HepG2 (cell line): ENCODE measurements around the gene RBM23. TPM values are rescaled to one million over a fixed set of nuclear protein-coding genes. Genes with fewer than 3 reads are reported as not detected.

ENCODE experiments used
- CENPX ChIP-seq: sonication (generic); formaldehyde crosslinking; IDR thresholded peaks from 2 replicates; pipeline ENCODE4 v1.9.0; 2021; ENCODE audit warnings: mild to moderate bottlenecking, missing genetic modification reagents, moderate library complexity
- GABPA ChIP-seq, 2 experiments: IDR thresholded peaks; 2 replicates each; pipeline ENCODE4 v1.6.1; 2011 to 2016; ENCODE audit warnings: low read depth in 2 of 2, low read length in 1 of 2, missing biosample characterization in 1 of 2, missing genetic modification characterization in 1 of 2
- HNRNPK ChIP-seq: fragments of 200-400 bp; formaldehyde crosslinking; IDR thresholded peaks from 2 replicates; pipeline ENCODE4 v1.6.1; 2018; ENCODE audit warnings: low read length, low read depth, moderate library complexity, mild to moderate bottlenecking; ENCODE audit not compliant: poor library complexity, severe bottlenecking
- KDM5B ChIP-seq: sonication (generic); formaldehyde crosslinking; IDR thresholded peaks from 2 replicates; pipeline ENCODE4 v1.4.0; 2020; ENCODE audit warnings: missing genetic modification reagents, mild to moderate bottlenecking, borderline replicate concordance
- MED1 ChIP-seq: sonication (generic); formaldehyde crosslinking; IDR thresholded peaks from 2 replicates; pipeline ENCODE4 v1.4.0; 2020; ENCODE audit warnings: missing genetic modification reagents
- PCBP1 ChIP-seq: fragments of 200-400 bp; formaldehyde crosslinking; IDR thresholded peaks from 2 replicates; pipeline ENCODE4 v1.6.1; 2017; ENCODE audit warnings: mild to moderate bottlenecking, low read depth, low read length, borderline replicate concordance
- RBFOX2 ChIP-seq: fragments of 200-400 bp; formaldehyde crosslinking; IDR thresholded peaks from 2 replicates; pipeline ENCODE4 v1.6.1; 2017; ENCODE audit warnings: low read depth, mild to moderate bottlenecking, low read length
- SIN3B ChIP-seq: fragments of 150-350 bp; IDR thresholded peaks from 2 replicates; pipeline ENCODE4 v1.6.1; 2014; ENCODE audit warnings: low read length
- SMARCE1 ChIP-seq: fragments of 450-650 bp; IDR thresholded peaks from 2 replicates; pipeline ENCODE4 v1.6.1; 2017; ENCODE audit warnings: borderline replicate concordance
- TBL1XR1 ChIP-seq: fragments of 150-350 bp; IDR thresholded peaks from 2 replicates; pipeline ENCODE4 v1.6.1; 2014; ENCODE audit warnings: borderline replicate concordance, low read length; ENCODE audit not compliant: partially characterized antibody
- TBX2 ChIP-seq: sonication (generic); formaldehyde crosslinking; IDR thresholded peaks from 2 replicates; pipeline ENCODE4 v1.5.0; 2020; ENCODE audit warnings: missing genetic modification reagents, mild to moderate bottlenecking, borderline replicate concordance
- XRCC5 ChIP-seq: fragments of 200-400 bp; formaldehyde crosslinking; optimal IDR thresholded peaks from 2 replicates; pipeline ENCODE3; 2017; ENCODE audit warnings: mild to moderate bottlenecking, low read length
- ZIK1 ChIP-seq: sonication (generic); formaldehyde crosslinking; IDR thresholded peaks from 2 replicates; pipeline ENCODE4 v1.5.0; 2020; ENCODE audit warnings: mild to moderate bottlenecking, low read depth, missing genetic modification reagents, borderline replicate concordance
- ZMYM4 ChIP-seq: sonication (generic); formaldehyde crosslinking; IDR thresholded peaks from 2 replicates; pipeline ENCODE4 v1.8.1; 2023; ENCODE audit warnings: mild to moderate bottlenecking, missing genetic modification reagents
- ZNF260 ChIP-seq: sonication (generic); formaldehyde crosslinking; IDR thresholded peaks from 2 replicates; pipeline ENCODE4 v1.4.0; 2020; ENCODE audit warnings: missing genetic modification reagents, low read depth, mild to moderate bottlenecking, borderline replicate concordance
- ZNF564 ChIP-seq: sonication (generic); formaldehyde crosslinking; IDR thresholded peaks from 2 replicates; pipeline ENCODE4 v1.8.1; 2023; ENCODE audit warnings: mild to moderate bottlenecking, missing genetic modification reagents
- ZNF570 ChIP-seq: sonication (generic); formaldehyde crosslinking; IDR thresholded peaks from 2 replicates; pipeline ENCODE4 v1.4.0; 2020; ENCODE audit warnings: mild to moderate bottlenecking, missing genetic modification reagents, borderline replicate concordance
- ZNF781 ChIP-seq: sonication (generic); formaldehyde crosslinking; IDR thresholded peaks from 2 replicates; pipeline ENCODE4 v1.5.1; 2020; ENCODE audit warnings: borderline replicate concordance, mild to moderate bottlenecking, missing genetic modification reagents; ENCODE audit errors: not compliant biosample characterization
- ZNF83 ChIP-seq: sonication (generic); formaldehyde crosslinking; IDR thresholded peaks from 2 replicates; pipeline ENCODE4 v1.4.0; 2020; ENCODE audit warnings: missing genetic modification reagents, mild to moderate bottlenecking, borderline replicate concordance
- polyA plus RNA-seq, 8 experiments: library from polyadenylated mRNA; depleted of rRNA in 3 of 8; stranded (reverse) in 7 of 8; unstranded in 1 of 8; fragments of >200 nt; fragmentation: Illumina TruSeq in 4 of 8; extraction: Trizol in 4 of 8; gene quantifications; 2 replicates each; pipeline versions ENCODE4 v1.2.1 to v1.2.3, GENCODE V29; 2011 to 2016; ENCODE audit warnings: low read depth in 4 of 8, missing spikeins in 1 of 8, mixed read lengths in 1 of 8; ENCODE audit not compliant: insufficient read depth in 1 of 8
- total RNA-seq, 5 experiments: library from RNA; depleted of rRNA; stranded (reverse); fragments of >200 nt; fragmentation: Illumina TruSeq; extraction: Trizol; gene quantifications; 2 replicates each; pipeline ENCODE4 v1.2.3, GENCODE V29; 2016; ENCODE audit warnings: low read depth in 1 of 5
- TF ChIP-seq, protein P1 (sequence below): sonication (generic); formaldehyde crosslinking; IDR thresholded peaks from 2 replicates; pipeline ENCODE4 v1.5.0; 2020; ENCODE audit warnings: mild to moderate bottlenecking, missing genetic modification reagents, borderline replicate concordance
- TF ChIP-seq, protein P2 (sequence below): IDR thresholded peaks from 2 replicates; pipeline ENCODE4 v1.6.1; 2016; ENCODE audit warnings: missing genetic modification reagents, missing compliant biosample characterization
- TF ChIP-seq, protein P3 (sequence below): sonication (generic); formaldehyde crosslinking; IDR thresholded peaks from 2 replicates; pipeline ENCODE4 v1.4.0; 2020; ENCODE audit warnings: missing genetic modification reagents
- TF ChIP-seq, protein P4 (sequence below): sonication (generic); formaldehyde crosslinking; IDR thresholded peaks from 2 replicates; pipeline ENCODE4 v1.4.0; 2020; ENCODE audit warnings: missing genetic modification reagents

Gene RBM23
- total and polyA plus RNA-seq, 2 of the 13 experiments (the other 11 are each of a cell fraction or from before 2014, with no cell fraction given) = 1.5 to 2.1 TPM

DNA sequence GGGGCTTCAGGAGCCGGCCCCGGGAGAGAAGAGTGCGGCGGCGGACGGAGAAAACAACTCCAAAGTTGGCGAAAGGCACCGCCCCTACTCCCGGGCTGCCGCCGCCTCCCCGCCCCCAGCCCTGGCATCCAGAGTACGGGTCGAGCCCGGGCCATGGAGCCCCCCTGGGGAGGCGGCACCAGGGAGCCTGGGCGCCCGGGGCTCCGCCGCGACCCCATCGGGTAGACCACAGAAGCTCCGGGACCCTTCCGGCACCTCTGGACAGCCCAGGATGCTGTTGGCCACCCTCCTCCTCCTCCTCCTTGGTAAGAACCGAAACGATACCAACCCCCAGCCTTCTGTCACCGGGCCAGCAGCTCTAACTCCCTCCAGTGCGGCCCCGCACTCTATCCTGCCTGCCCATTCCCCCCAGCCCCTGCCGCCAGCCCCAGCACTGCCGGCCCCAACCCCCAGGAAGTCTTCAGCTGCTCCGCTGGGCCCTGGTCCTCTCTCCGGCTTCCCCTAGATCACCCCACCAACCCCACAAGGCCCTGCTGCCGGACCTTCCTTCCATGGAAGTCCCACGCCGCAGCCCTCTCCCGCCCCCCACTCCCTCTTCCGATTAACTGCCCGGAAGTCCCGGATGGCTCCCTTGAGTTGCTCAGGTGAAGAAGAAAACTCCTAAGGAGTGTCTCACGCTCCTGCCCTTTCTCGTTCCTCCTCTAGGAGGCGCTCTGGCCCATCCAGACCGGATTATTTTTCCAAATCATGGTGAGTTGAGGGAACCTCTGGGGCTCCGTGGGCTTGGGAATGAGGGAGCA is 46.7 kb downstream of the RBM23 start (continued):
- TF ChIP-seq ZMYM4 (CRISPR knock-in tag) (no peak), SIN3B (0 out of 2 replicates have a peak, but pooled peaks have one; percentile 40), PCBP1 (no peak), ZNF564 (CRISPR knock-in tag) (0 out of 2 replicates have a peak, but pooled peaks have one; percentile 17), MED1 (CRISPR knock-in tag) (peak; percentile 49; the same call in 1 of the 2 replicates), ZNF570 (CRISPR knock-in tag) (no peak; the same call in 1 of the 2 replicates), XRCC5 (peak; percentile 99), HNRNPK (no peak), ZNF781 (CRISPR knock-in tag) (peak; percentile 75), RBFOX2 (peak; percentile 76), CENPX (CRISPR knock-in tag) (no peak), ZIK1 (CRISPR knock-in tag) (no peak), ZNF260 (CRISPR knock-in tag) (no peak), ZNF83 (CRISPR knock-in tag) (no peak), TBL1XR1 (no peak), GABPA (IDR thresholded peaks at IDR 0.05; ENCODE audit: low read depth, low read length) (no peak), GABPA (CRISPR knock-in tag; IDR thresholded peaks at IDR 0.05; ENCODE audit: low read depth) (peak; percentile 82), TBX2 (CRISPR knock-in tag) (no peak; the same call in 1 of the 2 replicates), SMARCE1 (no peak), KDM5B (no peak; the same call in 1 of the 2 replicates)
- TF ChIP-seq, protein P1, sequence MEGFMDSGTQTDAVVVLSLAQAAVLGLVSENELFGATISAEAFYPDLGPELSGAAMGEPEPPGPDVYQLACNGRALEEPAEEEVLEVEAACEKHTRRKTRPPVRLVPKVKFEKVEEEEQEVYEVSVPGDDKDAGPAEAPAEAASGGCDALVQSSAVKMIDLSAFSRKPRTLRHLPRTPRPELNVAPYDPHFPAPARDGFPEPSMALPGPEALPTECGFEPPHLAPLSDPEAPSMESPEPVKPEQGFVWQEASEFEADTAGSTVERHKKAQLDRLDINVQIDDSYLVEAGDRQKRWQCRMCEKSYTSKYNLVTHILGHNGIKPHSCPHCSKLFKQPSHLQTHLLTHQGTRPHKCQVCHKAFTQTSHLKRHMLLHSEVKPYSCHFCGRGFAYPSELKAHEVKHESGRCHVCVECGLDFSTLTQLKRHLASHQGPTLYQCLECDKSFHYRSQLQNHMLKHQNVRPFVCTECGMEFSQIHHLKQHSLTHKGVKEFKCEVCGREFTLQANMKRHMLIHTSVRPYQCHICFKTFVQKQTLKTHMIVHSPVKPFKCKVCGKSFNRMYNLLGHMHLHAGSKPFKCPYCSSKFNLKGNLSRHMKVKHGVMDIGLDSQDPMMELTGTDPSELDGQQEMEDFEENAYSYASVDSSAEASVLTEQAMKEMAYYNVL (CRISPR knock-in tag) = peak; percentile 39; the same call in 1 of the 2 replicates
- TF ChIP-seq, protein P2, sequence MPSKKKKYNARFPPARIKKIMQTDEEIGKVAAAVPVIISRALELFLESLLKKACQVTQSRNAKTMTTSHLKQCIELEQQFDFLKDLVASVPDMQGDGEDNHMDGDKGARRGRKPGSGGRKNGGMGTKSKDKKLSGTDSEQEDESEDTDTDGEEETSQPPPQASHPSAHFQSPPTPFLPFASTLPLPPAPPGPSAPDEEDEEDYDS = peak; percentile 55; the same call in 1 of the 2 replicates
- TF ChIP-seq, protein P3, sequence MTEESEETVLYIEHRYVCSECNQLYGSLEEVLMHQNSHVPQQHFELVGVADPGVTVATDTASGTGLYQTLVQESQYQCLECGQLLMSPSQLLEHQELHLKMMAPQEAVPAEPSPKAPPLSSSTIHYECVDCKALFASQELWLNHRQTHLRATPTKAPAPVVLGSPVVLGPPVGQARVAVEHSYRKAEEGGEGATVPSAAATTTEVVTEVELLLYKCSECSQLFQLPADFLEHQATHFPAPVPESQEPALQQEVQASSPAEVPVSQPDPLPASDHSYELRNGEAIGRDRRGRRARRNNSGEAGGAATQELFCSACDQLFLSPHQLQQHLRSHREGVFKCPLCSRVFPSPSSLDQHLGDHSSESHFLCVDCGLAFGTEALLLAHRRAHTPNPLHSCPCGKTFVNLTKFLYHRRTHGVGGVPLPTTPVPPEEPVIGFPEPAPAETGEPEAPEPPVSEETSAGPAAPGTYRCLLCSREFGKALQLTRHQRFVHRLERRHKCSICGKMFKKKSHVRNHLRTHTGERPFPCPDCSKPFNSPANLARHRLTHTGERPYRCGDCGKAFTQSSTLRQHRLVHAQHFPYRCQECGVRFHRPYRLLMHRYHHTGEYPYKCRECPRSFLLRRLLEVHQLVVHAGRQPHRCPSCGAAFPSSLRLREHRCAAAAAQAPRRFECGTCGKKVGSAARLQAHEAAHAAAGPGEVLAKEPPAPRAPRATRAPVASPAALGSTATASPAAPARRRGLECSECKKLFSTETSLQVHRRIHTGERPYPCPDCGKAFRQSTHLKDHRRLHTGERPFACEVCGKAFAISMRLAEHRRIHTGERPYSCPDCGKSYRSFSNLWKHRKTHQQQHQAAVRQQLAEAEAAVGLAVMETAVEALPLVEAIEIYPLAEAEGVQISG (CRISPR knock-in tag) = peak; percentile 65; the same call in 1 of the 2 replicates
- TF ChIP-seq, protein P4, sequence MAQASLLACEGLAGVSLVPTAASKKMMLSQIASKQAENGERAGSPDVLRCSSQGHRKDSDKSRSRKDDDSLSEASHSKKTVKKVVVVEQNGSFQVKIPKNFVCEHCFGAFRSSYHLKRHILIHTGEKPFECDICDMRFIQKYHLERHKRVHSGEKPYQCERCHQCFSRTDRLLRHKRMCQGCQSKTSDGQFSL (CRISPR knock-in tag) = no peak
